GM18868 (cell line): ENCODE data around the gene PPIP5K1.

Source experiments
- ATAC-seq: cut with Tn5 transposase; IDR thresholded peaks from one replicate; pipeline ENCODE4 v1.9.1; 2021; ENCODE audit warnings: mild to moderate bottlenecking, moderate library complexity; ENCODE audit not compliant: unreplicated experiment

Gene PPIP5K1

GRCh38 chr15:43492673-43493601 lies 97.1 kb downstream of the PPIP5K1 start, which contains the start of gene TP53BP1:
TSS of gene TP53BP1 (minus strand) at chr15:43493156. CDS start at chr15:43493043, 113 bp downstream.
- peak; percentile 98 for ATAC-seq

GRCh38 chr15:43492266-43492665 lies 97.7 kb downstream of the PPIP5K1 start:
- no peak for ATAC-seq

- ATAC-seq = no peak
These were observed 100.8 kb downstream of the PPIP5K1 start for GRCh38 chr15:43489191-43489590.

GRCh38 chr15:43488790-43489189 lies 101.2 kb downstream of the PPIP5K1 start:
- no peak for ATAC-seq

- ATAC-seq = no peak
These were observed 102.6 kb downstream of the PPIP5K1 start for GRCh38 chr15:43487271-43487895.

- no peak for ATAC-seq
These were observed 105.6 kb downstream of the PPIP5K1 start for GRCh38 chr15:43484455-43484854.
